ENCODE results near the gene TLL1.

GRCh38 chr4:166042510-166043055, 169.5 kb downstream of the TLL1 start:
- no peak for TF ChIP-seq SP1 (CRISPR knock-in tag; conservative IDR thresholded peaks at IDR 0.05)
- TF ChIP-seq MAX (CRISPR knock-in tag; IDR thresholded peaks at IDR 0.05) = no peak
- no peak for TF ChIP-seq FOXP4 (CRISPR knock-in tag; IDR thresholded peaks at IDR 0.05)
- TF ChIP-seq CTCF (IDR thresholded peaks at IDR 0.05) = no peak
- TF ChIP-seq ATF3 (CRISPR knock-in tag; conservative IDR thresholded peaks at IDR 0.05) = no peak
- TF ChIP-seq ZNF121 (CRISPR knock-in tag; IDR thresholded peaks at IDR 0.05) = no peak
- TF ChIP-seq TEAD4 (CRISPR knock-in tag; IDR thresholded peaks at IDR 0.05) = no peak

All from WTC11 (cell line).